GM19025 (cell line): ENCODE measurements around the gene SRGN.
"Not testable (repeated sequence)": the region's sequence is repeated elsewhere in the genome, so short reads cannot be mapped to it uniquely, and the experiment has no call there.

Source experiments
- ATAC-seq: cut with Tn5 transposase; IDR thresholded peaks from one replicate; pipeline ENCODE4 v1.9.1; 2021; ENCODE audit warnings: mild to moderate bottlenecking, low read depth, moderate library complexity; ENCODE audit not compliant: unreplicated experiment

The SRGN gene

GRCh38 chr10:69124563-69125268 lies 36.8 kb downstream of the SRGN start:
- peak; percentile 12 for ATAC-seq

GRCh38 chr10:69125554-69125953 lies 37.7 kb downstream of the SRGN start:
- no peak for ATAC-seq

DNA sequence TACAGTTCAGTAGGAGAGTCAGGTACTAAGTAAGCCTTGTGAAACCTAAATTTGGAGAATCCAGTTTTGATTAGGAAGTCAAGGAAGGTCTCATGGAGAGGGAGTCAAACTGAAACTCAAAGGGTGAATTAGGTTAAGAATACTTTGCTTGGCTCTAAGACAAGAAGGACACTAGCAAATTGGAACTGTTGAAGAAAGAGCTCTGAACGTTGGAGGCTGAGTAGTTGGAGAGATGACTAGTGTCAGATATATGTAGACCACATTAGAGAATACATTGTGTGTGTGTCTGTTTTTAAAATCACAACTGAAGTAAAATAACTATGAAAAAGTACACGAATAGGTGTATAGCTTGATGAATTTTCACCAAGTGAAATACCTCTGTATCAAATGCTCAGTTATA lies 42.3 kb downstream of the SRGN start:
- no peak for ATAC-seq

DNA sequence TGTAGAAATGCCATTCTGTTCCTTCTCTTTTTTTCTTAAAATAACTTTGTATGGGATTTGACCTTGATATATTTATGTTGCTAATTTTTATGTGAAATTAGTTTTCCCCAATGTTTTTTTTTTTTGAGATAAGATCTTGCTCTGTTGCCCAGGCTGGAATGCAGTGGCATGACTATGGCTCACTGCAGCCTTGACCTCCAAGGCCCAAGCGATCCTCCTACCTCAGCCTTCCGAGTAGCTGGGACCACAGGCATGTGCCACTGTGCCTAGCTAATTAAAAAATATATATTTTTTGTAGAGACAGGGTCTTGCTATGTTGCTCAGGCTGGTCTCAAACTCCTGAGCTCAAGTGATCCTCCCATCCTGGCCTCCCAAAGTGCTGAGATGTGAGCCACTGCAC lies 52.1 kb downstream of the SRGN start:
- ATAC-seq, result no peak

GRCh38 chr10:69141304-69141703 lies 53.4 kb downstream of the SRGN start:
- no peak for ATAC-seq

DNA sequence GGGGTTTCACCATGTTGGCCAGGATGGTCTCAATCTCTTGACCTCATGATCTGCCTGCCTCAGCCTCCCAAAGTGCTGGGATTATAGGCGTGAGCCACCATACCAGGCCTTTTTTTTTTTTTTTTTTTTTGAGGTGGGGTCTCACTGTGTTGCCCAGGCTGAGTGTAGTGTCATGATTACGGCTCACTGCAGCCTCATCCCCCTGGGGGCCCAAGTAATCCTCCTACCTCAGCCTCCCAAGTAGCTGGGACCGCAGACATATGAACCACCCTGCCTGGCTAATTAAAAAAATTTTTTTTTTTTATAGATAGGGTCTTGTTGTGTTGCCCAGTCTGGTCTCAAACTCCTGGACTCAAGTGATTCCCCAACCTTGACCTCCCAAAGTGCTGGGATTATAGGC lies 54.2 kb downstream of the SRGN start:
- not testable (repeated sequence) for ATAC-seq

DNA sequence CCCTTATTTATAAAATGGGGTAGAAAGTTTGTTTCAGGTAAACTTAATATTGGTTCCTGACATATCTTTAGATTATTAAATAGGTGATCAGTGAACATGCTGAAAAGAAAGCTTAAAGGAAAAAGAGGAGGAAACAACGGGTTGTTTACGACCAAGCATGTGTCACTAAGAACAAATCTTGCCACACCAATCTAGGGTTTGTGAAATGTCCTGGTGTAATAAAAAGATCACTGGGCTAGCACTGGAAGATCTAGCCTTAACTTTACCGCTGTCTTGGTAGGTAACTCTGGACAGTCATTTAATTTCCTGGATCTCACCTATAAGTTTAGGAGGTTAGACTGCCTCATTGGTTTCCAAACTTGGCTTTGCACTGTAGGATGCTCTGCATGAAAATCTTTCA lies 55.1 kb downstream of the SRGN start:
- ATAC-seq, result no peak

DNA sequence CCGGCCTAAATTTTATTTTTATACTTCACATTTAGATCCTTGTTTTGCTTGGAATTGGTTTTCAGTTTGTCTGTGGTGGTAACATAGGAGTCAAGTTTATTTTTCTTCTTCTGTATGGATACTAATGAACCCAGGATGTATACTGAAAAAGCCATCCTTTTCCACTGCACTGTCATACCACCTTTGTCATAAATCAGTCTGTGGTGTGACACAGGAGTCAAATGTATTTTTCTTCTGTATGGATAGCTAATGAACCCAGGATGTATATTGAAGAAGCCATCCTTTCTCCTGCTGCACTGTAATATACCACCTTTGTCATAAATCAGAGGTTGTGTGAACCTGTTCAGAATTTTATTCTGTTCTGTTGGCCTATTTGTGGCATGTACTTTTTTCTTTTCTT lies 57.4 kb downstream of the SRGN start:
- ATAC-seq, result no peak

- ATAC-seq, result no peak
Measured at GRCh38 chr10:69145864-69146263, 58.0 kb downstream of the SRGN start.

GRCh38 chr10:69146759-69147158 lies 58.9 kb downstream of the SRGN start:
- ATAC-seq, result no peak

DNA sequence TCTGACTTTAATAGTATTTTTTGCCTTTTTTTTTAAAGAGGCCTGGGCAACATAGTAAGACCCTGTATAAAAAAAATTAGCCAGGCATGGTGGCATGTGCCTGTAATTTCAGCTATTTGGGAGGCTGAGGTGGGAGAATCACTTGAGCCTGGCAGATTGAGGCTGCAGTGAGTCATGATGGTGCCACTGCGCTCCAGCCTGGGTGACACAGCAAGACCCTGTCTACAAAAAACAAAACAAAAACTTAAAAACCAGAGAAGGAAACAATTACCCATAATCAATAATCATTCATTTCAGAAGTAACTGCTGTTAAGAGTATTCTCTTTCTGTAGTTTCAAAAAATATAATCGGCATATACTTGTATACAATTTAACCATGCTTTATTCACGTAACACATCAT lies 64.1 kb downstream of the SRGN start:
- ATAC-seq, result no peak

- no peak for ATAC-seq
Measured at GRCh38 chr10:69153227-69153626, 65.3 kb downstream of the SRGN start.
